Measurements from ENCODE around the gene NECTIN1. TPM values are rescaled to one million over a fixed set of nuclear protein-coding genes. Genes with fewer than 3 reads are reported as not detected.

NECTIN1 gene
- total and polyA plus RNA-seq, 2 of the 13 experiments (the other 11 are each of a cell fraction or from before 2014, with no cell fraction given) = 3.9 to 7.3 TPM

DNA sequence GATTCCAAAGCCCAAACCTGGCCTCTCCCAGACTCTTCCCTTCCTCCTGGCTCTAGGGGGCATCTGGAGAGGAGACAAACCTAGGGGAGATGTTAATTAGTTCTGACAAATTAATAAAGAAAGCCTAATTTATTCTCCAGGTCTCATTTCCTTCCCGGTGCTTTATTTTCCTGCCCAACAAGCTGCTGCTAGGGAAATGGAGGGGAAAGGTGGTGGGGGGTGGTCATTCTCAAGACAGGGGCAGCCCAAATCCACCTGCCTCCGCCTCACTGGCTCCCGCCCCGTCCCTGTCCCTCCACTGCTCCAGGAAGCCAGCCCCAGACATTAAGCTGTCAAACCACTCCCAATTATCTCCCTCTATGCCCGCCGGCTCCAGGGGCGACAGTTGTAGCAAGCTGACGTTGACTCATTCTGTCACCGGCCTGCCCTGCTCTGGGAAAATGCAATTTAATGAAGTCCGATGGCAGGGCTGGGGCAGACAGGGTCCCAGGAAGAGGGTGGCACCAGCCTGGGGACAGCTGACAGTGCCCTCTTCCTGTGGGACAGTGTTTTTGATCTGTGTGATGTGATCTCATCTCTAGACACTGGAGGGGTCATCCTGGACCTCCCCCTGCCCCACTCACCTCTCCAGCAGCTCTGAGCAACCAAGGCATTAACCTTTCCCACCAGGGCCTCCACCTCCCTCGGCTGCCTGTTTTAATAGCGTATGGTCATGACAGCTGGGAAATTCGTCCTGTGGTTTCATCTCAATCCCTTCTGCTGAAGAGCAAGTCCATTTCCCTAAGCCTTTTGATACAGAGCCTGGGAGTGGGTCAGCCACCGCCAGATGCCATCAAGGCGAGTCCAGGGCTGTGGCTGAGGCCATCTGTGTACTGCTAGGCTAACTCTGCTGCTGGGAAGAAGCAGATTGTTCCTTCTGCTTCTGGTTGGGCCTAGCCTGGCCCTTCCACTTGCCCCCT lies 27.1 kb downstream of the NECTIN1 start (continued):
- TF ChIP-seq, protein P1, sequence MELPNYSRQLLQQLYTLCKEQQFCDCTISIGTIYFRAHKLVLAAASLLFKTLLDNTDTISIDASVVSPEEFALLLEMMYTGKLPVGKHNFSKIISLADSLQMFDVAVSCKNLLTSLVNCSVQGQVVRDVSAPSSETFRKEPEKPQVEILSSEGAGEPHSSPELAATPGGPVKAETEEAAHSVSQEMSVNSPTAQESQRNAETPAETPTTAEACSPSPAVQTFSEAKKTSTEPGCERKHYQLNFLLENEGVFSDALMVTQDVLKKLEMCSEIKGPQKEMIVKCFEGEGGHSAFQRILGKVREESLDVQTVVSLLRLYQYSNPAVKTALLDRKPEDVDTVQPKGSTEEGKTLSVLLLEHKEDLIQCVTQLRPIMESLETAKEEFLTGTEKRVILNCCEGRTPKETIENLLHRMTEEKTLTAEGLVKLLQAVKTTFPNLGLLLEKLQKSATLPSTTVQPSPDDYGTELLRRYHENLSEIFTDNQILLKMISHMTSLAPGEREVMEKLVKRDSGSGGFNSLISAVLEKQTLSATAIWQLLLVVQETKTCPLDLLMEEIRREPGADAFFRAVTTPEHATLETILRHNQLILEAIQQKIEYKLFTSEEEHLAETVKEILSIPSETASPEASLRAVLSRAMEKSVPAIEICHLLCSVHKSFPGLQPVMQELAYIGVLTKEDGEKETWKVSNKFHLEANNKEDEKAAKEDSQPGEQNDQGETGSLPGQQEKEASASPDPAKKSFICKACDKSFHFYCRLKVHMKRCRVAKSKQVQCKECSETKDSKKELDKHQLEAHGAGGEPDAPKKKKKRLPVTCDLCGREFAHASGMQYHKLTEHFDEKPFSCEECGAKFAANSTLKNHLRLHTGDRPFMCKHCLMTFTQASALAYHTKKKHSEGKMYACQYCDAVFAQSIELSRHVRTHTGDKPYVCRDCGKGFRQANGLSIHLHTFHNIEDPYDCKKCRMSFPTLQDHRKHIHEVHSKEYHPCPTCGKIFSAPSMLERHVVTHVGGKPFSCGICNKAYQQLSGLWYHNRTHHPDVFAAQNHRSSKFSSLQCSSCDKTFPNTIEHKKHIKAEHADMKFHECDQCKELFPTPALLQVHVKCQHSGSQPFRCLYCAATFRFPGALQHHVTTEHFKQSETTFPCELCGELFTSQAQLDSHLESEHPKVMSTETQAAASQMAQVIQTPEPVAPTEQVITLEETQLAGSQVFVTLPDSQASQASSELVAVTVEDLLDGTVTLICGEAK (IDR thresholded peaks at IDR 0.05) = no peak
- TF ChIP-seq, protein P1 (CRISPR knock-in tag; IDR thresholded peaks at IDR 0.05) = no peak

Data from HepG2 (cell line).